DOHH2 (cell line): ENCODE measurements around the gene PHACTR1.

Experiments used
- H3F3A ChIP-seq: fragments of 200-600 bp; sonication (generic), shearing (Covaris generic); 2 replicates; pipeline ENCODE4 v1.6.0; 2016; ENCODE audit warnings: antibody characterized with exemption, mild to moderate bottlenecking; ENCODE audit not compliant: control insufficient read depth, insufficient read depth
- H3K27ac ChIP-seq: fragments of 200-600 bp; sonication (generic); 2 replicates; pipeline ENCODE4 v1.5.1; 2014; ENCODE audit warnings: low read depth, mild to moderate bottlenecking, low read length, moderate library complexity
- H3K27me3 ChIP-seq: fragments of 200-600 bp; sonication (generic); 2 replicates; pipeline ENCODE4 v1.6.1; 2014; ENCODE audit warnings: mild to moderate bottlenecking, low read length, mixed read lengths; ENCODE audit not compliant: control insufficient read depth
- H3K36me3 ChIP-seq: fragments of 200-600 bp; sonication (generic); 2 replicates; pipeline ENCODE4 v1.6.1; 2014; ENCODE audit warnings: mild to moderate bottlenecking, low read length, moderate library complexity, mixed read lengths; ENCODE audit not compliant: control insufficient read depth
- H3K4me1 ChIP-seq: fragments of 200-600 bp; sonication (generic); 2 replicates; pipeline ENCODE4 v1.6.1; 2014; ENCODE audit warnings: mild to moderate bottlenecking, low read length, mixed read lengths; ENCODE audit not compliant: control insufficient read depth
- H3K4me2 ChIP-seq: fragments of 200-600 bp; sonication (generic); 2 replicates; pipeline ENCODE4 v1.6.0; 2014; ENCODE audit warnings: mild to moderate bottlenecking, low read length, moderate library complexity
- H3K4me3 ChIP-seq: fragments of 200-600 bp; sonication (generic); 2 replicates; pipeline ENCODE4 v1.5.1; 2014; ENCODE audit warnings: mild to moderate bottlenecking, low read length, mixed read lengths
- H3K79me2 ChIP-seq: fragments of 200-600 bp; sonication (generic); 2 replicates; pipeline ENCODE4 v1.6.1; 2014; ENCODE audit warnings: mild to moderate bottlenecking, low read length, mixed read lengths; ENCODE audit not compliant: control insufficient read depth
- H3K9me2 ChIP-seq: fragments of 200-600 bp; sonication (generic); replicated peaks from 2 replicates; pipeline ENCODE4 v1.6.1; 2014; ENCODE audit warnings: mild to moderate bottlenecking, low read length, mixed read lengths; ENCODE audit not compliant: control insufficient read depth
- H3K9me3 ChIP-seq: fragments of 200-600 bp; sonication (generic); 2 replicates; pipeline ENCODE4 v1.6.1; 2014; ENCODE audit warnings: antibody characterized with exemption, low read length, mixed read lengths; ENCODE audit not compliant: control insufficient read depth, insufficient read depth
- H4K20me1 ChIP-seq: fragments of 200-600 bp; sonication (generic); 2 replicates; pipeline ENCODE4 v1.6.0; 2014; ENCODE audit warnings: low read depth, mild to moderate bottlenecking, antibody characterized with exemption, low read length, moderate library complexity; ENCODE audit not compliant: control insufficient read depth, insufficient read depth
- EZH2phosphoT487 ChIP-seq: fragments of 200-600 bp; sonication (generic); IDR thresholded peaks from 2 replicates; pipeline ENCODE4 v1.6.1; 2017; ENCODE audit warnings: borderline replicate concordance, mild to moderate bottlenecking, antibody characterized with exemption, low read length, moderate library complexity, mixed read lengths
- TF ChIP-seq, protein P1 (sequence below): fragments of 200-600 bp; sonication (generic); IDR thresholded peaks from one replicate; pipeline ENCODE4 v1.5.1; 2014; ENCODE audit warnings: antibody characterized with exemption, mild to moderate bottlenecking, low read depth, low read length; ENCODE audit not compliant: poor library complexity, severe bottlenecking

The PHACTR1 gene

DNA sequence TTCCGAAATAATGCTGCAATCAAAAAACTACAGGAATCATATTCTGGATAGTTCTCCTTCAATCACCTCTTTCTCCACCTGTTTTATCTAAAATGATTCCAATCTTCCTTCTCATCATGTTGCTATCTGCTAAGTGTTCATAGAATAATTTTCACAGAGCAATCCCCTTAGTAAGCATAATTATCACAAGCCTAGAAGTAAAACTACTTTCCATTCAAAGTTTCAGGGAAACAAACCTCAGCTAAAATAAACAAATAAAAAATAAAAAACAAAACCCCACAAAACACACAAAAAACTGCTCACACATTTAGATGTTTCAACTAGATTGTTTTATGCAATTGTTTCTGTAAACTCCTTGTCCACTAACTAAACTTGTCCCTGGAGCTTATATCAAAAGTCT lies 291.2 kb downstream of the PHACTR1 start:
- Histone ChIP-seq H3K27me3 (peaks cover 18% of the 10 kb centered on the region), H3K4me2 (no peak overlapping the region), H3K9me2 (no peaks in the 10 kb centered on the region), H3K4me1 (no peaks in the 10 kb centered on the region), H4K20me1 (no peaks in the 10 kb centered on the region), H3F3A (no peaks in the 10 kb centered on the region), H3K9me3 (no peaks in the 10 kb centered on the region), H3K79me2 (no peaks in the 10 kb centered on the region), H3K27ac (no peak overlapping the region), H3K36me3 (no peaks in the 10 kb centered on the region), H3K4me3 (no peak overlapping the region)
- TF ChIP-seq, protein P1, sequence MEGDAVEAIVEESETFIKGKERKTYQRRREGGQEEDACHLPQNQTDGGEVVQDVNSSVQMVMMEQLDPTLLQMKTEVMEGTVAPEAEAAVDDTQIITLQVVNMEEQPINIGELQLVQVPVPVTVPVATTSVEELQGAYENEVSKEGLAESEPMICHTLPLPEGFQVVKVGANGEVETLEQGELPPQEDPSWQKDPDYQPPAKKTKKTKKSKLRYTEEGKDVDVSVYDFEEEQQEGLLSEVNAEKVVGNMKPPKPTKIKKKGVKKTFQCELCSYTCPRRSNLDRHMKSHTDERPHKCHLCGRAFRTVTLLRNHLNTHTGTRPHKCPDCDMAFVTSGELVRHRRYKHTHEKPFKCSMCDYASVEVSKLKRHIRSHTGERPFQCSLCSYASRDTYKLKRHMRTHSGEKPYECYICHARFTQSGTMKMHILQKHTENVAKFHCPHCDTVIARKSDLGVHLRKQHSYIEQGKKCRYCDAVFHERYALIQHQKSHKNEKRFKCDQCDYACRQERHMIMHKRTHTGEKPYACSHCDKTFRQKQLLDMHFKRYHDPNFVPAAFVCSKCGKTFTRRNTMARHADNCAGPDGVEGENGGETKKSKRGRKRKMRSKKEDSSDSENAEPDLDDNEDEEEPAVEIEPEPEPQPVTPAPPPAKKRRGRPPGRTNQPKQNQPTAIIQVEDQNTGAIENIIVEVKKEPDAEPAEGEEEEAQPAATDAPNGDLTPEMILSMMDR: no peak
- TF ChIP-seq EZH2phosphoT487: no peak

DNA sequence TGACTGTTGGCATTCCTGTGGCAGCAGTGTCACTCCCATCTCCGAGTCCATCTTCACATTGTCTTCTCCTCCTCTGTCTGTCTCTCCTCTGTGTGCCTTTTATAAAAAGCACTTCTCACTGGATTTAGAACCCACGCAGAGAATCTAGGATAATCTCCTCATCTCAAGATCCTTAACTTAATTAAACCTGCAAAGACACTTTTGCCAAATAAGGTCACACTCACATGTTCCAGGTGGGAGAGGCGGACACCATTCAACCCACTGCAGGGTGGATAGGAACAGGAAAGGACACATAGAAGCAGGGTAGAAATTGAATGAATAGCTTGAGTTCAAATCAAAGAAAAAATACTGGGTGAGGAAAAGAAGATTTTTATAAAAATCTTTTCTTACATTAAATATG lies 292.5 kb downstream of the PHACTR1 start:
- TF ChIP-seq, protein P1: no peak
- TF ChIP-seq EZH2phosphoT487: no peak

DNA sequence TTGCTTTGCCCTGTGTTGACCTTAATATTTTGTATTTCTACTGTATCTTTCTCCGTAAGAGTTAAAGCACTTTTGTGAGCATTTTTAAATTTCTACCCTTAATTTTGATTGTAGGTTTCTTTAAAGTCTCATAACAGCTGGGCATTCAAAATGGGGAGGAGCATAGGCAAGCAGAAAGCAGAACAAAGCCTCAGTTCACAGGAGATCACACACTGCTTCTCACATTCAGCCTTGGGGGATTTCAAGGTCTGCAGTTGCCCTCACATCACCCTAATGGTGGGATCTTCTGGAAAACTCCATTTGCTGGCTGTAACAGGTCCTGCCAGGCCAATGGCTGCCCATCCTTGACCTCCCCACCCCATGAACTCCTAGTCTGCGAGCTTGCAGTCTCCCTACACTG lies 292.9 kb downstream of the PHACTR1 start:
- TF ChIP-seq EZH2phosphoT487: no peak
- TF ChIP-seq, protein P1: no peak
- H3K4me1 ChIP-seq: no peaks in the 10 kb centered on the region

More for the DNA sequence above, 292.5 kb downstream of the PHACTR1 start:
- H3K27ac ChIP-seq: no peak overlapping the region
- H3K4me3 ChIP-seq: no peak overlapping the region
- no peak overlapping the region for H3K4me2 ChIP-seq
- H3K9me3 ChIP-seq: no peaks in the 10 kb centered on the region
- H4K20me1 ChIP-seq: no peaks in the 10 kb centered on the region
- H3K36me3 ChIP-seq: no peaks in the 10 kb centered on the region
- H3K79me2 ChIP-seq: no peaks in the 10 kb centered on the region
- peaks cover 24% of the 10 kb centered on the region for H3K27me3 ChIP-seq
- no peaks in the 10 kb centered on the region for H3K4me1 ChIP-seq
- no peaks in the 10 kb centered on the region for H3K9me2 ChIP-seq
- H3F3A ChIP-seq: no peaks in the 10 kb centered on the region

More for the DNA sequence above, 292.9 kb downstream of the PHACTR1 start:
- Histone ChIP-seq H3F3A (no peaks in the 10 kb centered on the region), H3K27me3 (peaks cover 24% of the 10 kb centered on the region), H3K36me3 (no peaks in the 10 kb centered on the region), H4K20me1 (no peaks in the 10 kb centered on the region), H3K4me2 (no peak overlapping the region), H3K79me2 (no peaks in the 10 kb centered on the region), H3K4me3 (no peak overlapping the region), H3K27ac (no peak overlapping the region), H3K9me3 (no peaks in the 10 kb centered on the region), H3K9me2 (no peaks in the 10 kb centered on the region)
